B cell (primary cell): Measurements from ENCODE around the gene HS3ST3B1. TPM values are rescaled to one million over a fixed set of nuclear protein-coding genes. Genes with fewer than 3 reads are reported as not detected.

Source experiments
- ATAC-seq: fragments of 200-7000 bp; cut with Tn5 transposase; one replicate; pipeline ENCODE4 v1.10.0; 2021; ENCODE audit warnings: low read depth, mild to moderate bottlenecking, moderate number of reproducible peaks, moderate library complexity
- CTCF ChIA-PET: fragments of 350-600 bp; sonication (Branson Sonifier 250); formaldehyde crosslinking; loops from one replicate; lab custom pipeline; 2021; ENCODE audit warnings: antibody characterized with exemption, inconsistent platforms; lab: Charles Lee
- POLR2A ChIA-PET: fragments of 350-600 bp; sonication (Branson Sonifier 250); formaldehyde crosslinking; loops from one replicate; lab custom pipeline; 2021; ENCODE audit warnings: antibody characterized with exemption; lab: Charles Lee
- DNase-seq: peaks from one replicate; pipeline ENCODE4 v3.0.0; 2013
- H2AFZ ChIP-seq: 2 replicates; pipeline ENCODE4 v1.6.1; 2012; ENCODE audit warnings: mild to moderate bottlenecking, low read depth, low read length; ENCODE audit not compliant: insufficient read depth, poor library complexity, severe bottlenecking
- H3K27ac ChIP-seq, 2 donors: 1 replicate in 1 of 2; 2 replicates in 1 of 2; pipeline ENCODE4 v1.5.1; 2012 to 2013; ENCODE audit warnings: low read length in 2 of 2, mild to moderate bottlenecking in 2 of 2, moderate library complexity in 1 of 2
- H3K27me3 ChIP-seq, 4 experiments: fragments of 200-600 bp in 1 of 4; sonication (generic) in 1 of 4; replicated peaks in 1 of 4; 1 replicate in 2 of 4; 2 replicates in 2 of 4; pipeline versions ENCODE4 v1.6.1 to v1.7.0; 2013 to 2016; ENCODE audit warnings: low read length in 3 of 4, mild to moderate bottlenecking in 2 of 4, mixed read lengths in 1 of 4, moderate library complexity in 1 of 4; ENCODE audit not compliant: insufficient read depth in 4 of 4, control insufficient read depth in 3 of 4; ENCODE audit errors: control extremely low read depth in 1 of 4
- H3K36me3 ChIP-seq, 2 experiments: replicated peaks in 1 of 2; 1 replicate in 1 of 2; 2 replicates in 1 of 2; pipeline versions ENCODE4 v1.6.1 to v1.7.1; 2013; ENCODE audit warnings: low read length in 1 of 2; ENCODE audit not compliant: insufficient read depth in 2 of 2, control insufficient read depth in 1 of 2; ENCODE audit errors: control extremely low read depth in 1 of 2, extremely low read depth in 1 of 2
- H3K4me1 ChIP-seq, 2 donors: fragments of 200-600 bp in 1 of 2; sonication (generic) in 1 of 2; 1 replicate in 1 of 2; 2 replicates in 1 of 2; pipeline versions ENCODE4 v1.5.1 to v1.6.1; 2013 to 2017; ENCODE audit warnings: low read length in 2 of 2; ENCODE audit not compliant: control insufficient read depth in 2 of 2, insufficient read depth in 2 of 2
- H3K4me2 ChIP-seq: replicated peaks from 2 replicates; pipeline ENCODE3; 2012; ENCODE audit warnings: mild to moderate bottlenecking, low read depth, low read length; ENCODE audit not compliant: poor library complexity, severe bottlenecking
- H3K4me3 ChIP-seq, 5 experiments: fragments of 200-600 bp in 1 of 5; sonication (generic) in 1 of 5; 1 replicate in 3 of 5; 2 replicates in 2 of 5; pipeline versions ENCODE4 v1.5.1 to v1.7.0; 2011 to 2016; ENCODE audit warnings: low read length in 4 of 5, mild to moderate bottlenecking in 4 of 5, low read depth in 2 of 5, control low read depth in 1 of 5, moderate library complexity in 1 of 5; ENCODE audit not compliant: insufficient read depth in 1 of 5; ENCODE audit errors: control extremely low read depth in 1 of 5, extremely low read depth in 1 of 5
- H3K79me2 ChIP-seq: fragments of 200-600 bp; sonication (generic); one replicate; pipeline ENCODE4 v1.6.0; 2016; ENCODE audit warnings: low read length; ENCODE audit not compliant: control insufficient read depth, insufficient read depth
- H3K9ac ChIP-seq: fragments of 200-600 bp; sonication (generic); 2 replicates; pipeline ENCODE4 v1.6.1; 2017; ENCODE audit warnings: mild to moderate bottlenecking, low read length, moderate library complexity
- H3K9me3 ChIP-seq, 3 donors: one replicate each; pipeline versions ENCODE4 v1.6.1 to v1.7.1; 2013; ENCODE audit warnings: low read length in 2 of 3; ENCODE audit not compliant: control insufficient read depth in 2 of 3, insufficient read depth in 1 of 3; ENCODE audit errors: control extremely low read depth in 1 of 3
- H4K20me1 ChIP-seq: 2 replicates; pipeline ENCODE4 v1.6.0; 2012; ENCODE audit warnings: mild to moderate bottlenecking, low read length; ENCODE audit not compliant: insufficient read depth, control insufficient read depth, poor library complexity, severe bottlenecking
- H3K27ac Mint-ChIP-seq: one replicate; pipeline ENCODE4 v1.8.0; 2021; ENCODE audit warnings: mixed read lengths
- H3K27me3 Mint-ChIP-seq: one replicate; pipeline ENCODE4 v1.8.0; 2021; ENCODE audit warnings: mixed read lengths
- H3K4me1 Mint-ChIP-seq: one replicate; pipeline ENCODE4 v1.8.0; 2021; ENCODE audit warnings: mixed read lengths
- H3K4me3 Mint-ChIP-seq: one replicate; pipeline ENCODE4 v1.8.0; 2021; ENCODE audit warnings: mixed read lengths
- H3K9me3 Mint-ChIP-seq: one replicate; pipeline ENCODE4 v1.8.0; 2022; ENCODE audit warnings: mixed read lengths; ENCODE audit not compliant: insufficient read depth
- CTCF ChIP-seq: fragments of 200-600 bp; IDR thresholded peaks from one replicate; pipeline ENCODE4 v1.8.0; 2022; ENCODE audit warnings: antibody characterized with exemption, mild to moderate bottlenecking
- EZH2 ChIP-seq: IDR thresholded peaks from 2 replicates; pipeline ENCODE4 v1.6.1; 2012; ENCODE audit warnings: borderline replicate concordance, low read depth, mild to moderate bottlenecking, moderate library complexity, low read length; ENCODE audit not compliant: insufficient read depth, poor library complexity, severe bottlenecking
- WGBS: methylation state at CpG from one replicate; pipeline ENCODE4 v1.1.5; 2013; ENCODE audit warnings: missing lambda C conversion rate; ENCODE audit not compliant: insufficient coverage; 5-methylcytosine and 5-hydroxymethylcytosine counted together
- intact Hi-C: fragments of 100-400 bp; cut with micrococcal nuclease; formaldehyde crosslinking; loops from one replicate; pipeline ENCODE4 v1.10.0; 2022
- polyA plus RNA-seq: library from polyadenylated mRNA; depleted of rRNA; stranded (reverse); fragments of >200 nt; gene quantifications from 2 replicates; pipeline ENCODE4 v1.2.3, GENCODE V29; 2012
- total RNA-seq, 2 donors: library from RNA; stranded (reverse); fragments of 120-200 nt in 1 of 2; gene quantifications; 1 replicate in 1 of 2; 2 replicates in 1 of 2; pipeline versions ENCODE4 v1.2.3 to v1.2.4, GENCODE V29; 2013 to 2022

HS3ST3B1 gene
- total and polyA plus RNA-seq, 2 donors (not counting 1 experiment from before 2014, with no cell fraction given), result 0.75 to 8.4 TPM

- Histone ChIP-seq H3K27me3 (peaks cover 0 to 7% (median 3%) of the 10 kb centered on the region in 4 experiments), H3K36me3 (no peaks in the 10 kb centered on the region), H3K79me2 (no peaks in the 10 kb centered on the region), H3K4me2 (no peak overlapping the region), H3K27ac (no peak overlapping the region), H2AFZ (no peak overlapping the region), H3K9ac (no peak overlapping the region), H3K4me3 (no peak overlapping the region), H4K20me1 (no peaks in the 10 kb centered on the region), H3K4me1 (no peaks in the 10 kb centered on the region), H3K9me3 (no peaks in the 10 kb centered on the region)
- Mint-ChIP-seq H3K9me3 (no peaks in the 10 kb centered on the region), H3K4me1 (no peaks in the 10 kb centered on the region), H3K27me3 (peaks cover 7% of the 10 kb centered on the region), H3K4me3 (no peak overlapping the region), H3K27ac (no peak overlapping the region)
- TF ChIP-seq EZH2 (no peak), CTCF (no peak)
- ATAC-seq (no peak), DNase-seq (no peak)
- CTCF ChIA-PET, result no interaction called here
- POLR2A ChIA-PET, result no interaction called here
- WGBS, result no CpG with 5 or more reads among the region's 3 CpGs
- intact Hi-C loops, result no loop called here
Observed at GRCh38 chr17:14376666-14377065, 75.8 kb downstream of the HS3ST3B1 start.

GRCh38 chr17:14381606-14382005 lies 80.7 kb downstream of the HS3ST3B1 start:
- H3K27ac Mint-ChIP-seq, result no peak overlapping the region
- Histone ChIP-seq H3K4me1 (no peaks in the 10 kb centered on the region), H3K27me3 (no peaks in the 10 kb centered on the region), H2AFZ (no peak overlapping the region), H3K4me2 (no peak overlapping the region), H3K79me2 (no peaks in the 10 kb centered on the region), H3K9ac (no peak overlapping the region), H3K27ac (no peak overlapping the region), H3K4me3 (no peak overlapping the region), H3K9me3 (peaks cover 0 to 5% (median 0%) of the 10 kb centered on the region in 3 donors), H4K20me1 (no peaks in the 10 kb centered on the region), H3K36me3 (no peaks in the 10 kb centered on the region)
- H3K27me3 Mint-ChIP-seq, result no peaks in the 10 kb centered on the region
- ChIA-PET POLR2A (no interaction called here), CTCF (no interaction called here)
- 92% methylated on average over 5 of the region's 6 CpGs for WGBS
- DNase-seq, result no peak
- H3K4me3 Mint-ChIP-seq, result no peak overlapping the region
- no peak for TF ChIP-seq CTCF
- TF ChIP-seq EZH2, result no peak
- intact Hi-C loops, result no loop called here
- H3K4me1 Mint-ChIP-seq, result no peaks in the 10 kb centered on the region
- ATAC-seq, result no peak
- no peaks in the 10 kb centered on the region for H3K9me3 Mint-ChIP-seq
